ENCODE data around the gene SLC35B2.

SLC35B2 gene, protein sequence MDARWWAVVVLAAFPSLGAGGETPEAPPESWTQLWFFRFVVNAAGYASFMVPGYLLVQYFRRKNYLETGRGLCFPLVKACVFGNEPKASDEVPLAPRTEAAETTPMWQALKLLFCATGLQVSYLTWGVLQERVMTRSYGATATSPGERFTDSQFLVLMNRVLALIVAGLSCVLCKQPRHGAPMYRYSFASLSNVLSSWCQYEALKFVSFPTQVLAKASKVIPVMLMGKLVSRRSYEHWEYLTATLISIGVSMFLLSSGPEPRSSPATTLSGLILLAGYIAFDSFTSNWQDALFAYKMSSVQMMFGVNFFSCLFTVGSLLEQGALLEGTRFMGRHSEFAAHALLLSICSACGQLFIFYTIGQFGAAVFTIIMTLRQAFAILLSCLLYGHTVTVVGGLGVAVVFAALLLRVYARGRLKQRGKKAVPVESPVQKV

GRCh38 chr6:44257025-44257752 lies at the start of gene SLC35B2:
TSS of gene SLC35B2 (minus strand) at chr6:44257528. CDS start at chr6:44257410, 118 bp downstream.
- DNase-seq (ENCODE audit: low read depth in 2 of 2, low spot score in 1 of 2): peak in 1 of 2 donors; percentile 42

DNA sequence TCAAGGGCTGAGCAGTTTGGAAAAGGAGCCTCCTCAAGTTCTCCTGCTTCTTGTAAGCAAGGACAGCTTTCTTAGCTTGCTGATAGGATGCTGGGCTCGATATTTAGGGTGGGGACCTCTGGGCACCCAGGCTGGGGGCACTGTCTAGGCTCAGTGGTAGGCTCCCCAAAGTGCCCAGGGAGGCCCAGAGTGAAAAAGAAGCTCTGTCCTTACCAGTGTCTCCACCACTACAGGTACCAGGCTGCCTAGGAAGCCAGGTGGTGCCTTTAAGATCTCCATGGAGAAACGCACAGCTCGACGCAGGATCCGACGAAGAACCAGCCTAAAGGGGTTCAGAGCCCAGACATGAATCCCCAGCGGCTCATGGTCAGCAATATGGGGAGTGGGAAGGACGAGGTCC lies 49.4 kb upstream of the SLC35B2 start:
- DNase-seq (ENCODE audit: low read depth in 2 of 2, low spot score in 1 of 2): no peak

DNA sequence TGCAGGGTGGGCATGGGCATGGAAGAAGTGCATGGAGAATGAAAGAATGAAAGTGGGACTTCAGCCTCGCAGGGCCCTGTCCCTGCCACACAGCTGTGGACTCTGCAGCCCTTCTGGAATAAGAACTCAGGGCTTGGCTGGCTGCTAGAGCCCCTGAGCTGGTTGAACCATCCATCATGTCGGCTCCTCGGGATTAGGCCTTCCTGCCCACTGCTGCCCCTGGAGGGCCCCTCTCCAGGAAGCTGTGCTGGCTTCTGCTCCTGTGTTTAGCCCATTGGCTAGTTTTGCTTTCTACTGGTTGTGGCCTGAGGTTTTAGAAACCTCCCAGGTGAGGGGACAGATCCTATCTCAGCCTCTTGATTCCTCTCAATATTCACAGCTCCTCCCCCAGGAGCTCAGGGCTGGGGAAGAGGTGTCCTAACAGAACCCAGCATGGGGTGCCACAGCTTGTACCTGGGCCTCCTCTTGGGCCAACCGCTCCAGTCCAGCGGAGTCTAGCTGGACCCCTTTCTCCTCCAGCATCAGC lies 47.9 kb upstream of the SLC35B2 start:
- no peak for DNase-seq (ENCODE audit: low read depth in 2 of 2, low spot score in 1 of 2)

DNA sequence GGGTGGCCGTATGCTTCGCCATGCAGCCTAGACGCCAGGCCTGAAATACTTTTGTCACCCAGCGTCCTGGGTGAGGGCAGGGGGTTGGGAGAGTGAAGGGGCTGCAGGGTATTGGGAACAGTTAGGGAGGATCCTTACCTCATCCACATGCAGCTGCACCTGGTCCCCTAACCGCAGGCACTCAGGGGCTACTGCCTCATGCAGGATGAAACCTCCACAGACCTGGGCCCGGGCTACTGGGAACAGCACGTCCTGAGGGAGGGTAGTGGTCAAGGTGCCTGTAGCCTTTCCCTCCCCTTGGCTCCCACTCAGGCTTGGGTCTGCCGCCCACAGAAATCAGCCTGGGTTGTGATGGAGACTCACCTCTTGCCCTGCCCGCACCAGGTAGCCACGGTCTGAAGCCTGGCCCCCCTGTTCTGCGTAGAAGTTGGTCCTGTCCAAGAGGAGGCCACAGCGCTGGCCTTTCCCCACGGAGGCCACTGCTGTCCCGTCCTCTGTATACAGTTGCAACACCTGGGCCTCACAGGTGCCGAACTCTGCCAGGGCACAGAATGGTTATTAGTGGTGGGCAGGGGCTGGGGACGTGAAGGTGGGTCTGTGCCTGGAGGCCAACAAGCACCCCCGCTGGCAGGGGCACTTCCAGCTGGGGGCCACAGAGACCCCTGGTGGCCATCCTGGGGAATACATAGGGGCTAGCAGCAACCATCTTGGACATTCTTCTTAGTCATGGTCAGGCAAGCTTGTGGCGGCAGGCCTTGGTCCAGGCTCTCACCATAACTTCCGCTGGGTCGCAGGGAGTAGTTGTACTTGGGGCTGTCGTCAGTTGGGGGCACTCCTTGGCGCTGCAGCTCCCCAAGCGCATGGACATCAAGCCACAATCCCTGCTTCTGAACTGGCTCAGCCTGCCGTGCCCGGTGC lies 47.2 kb upstream of the SLC35B2 start:
- peak in 1 of 2 donors; percentile 12 for DNase-seq (ENCODE audit: low read depth in 2 of 2, low spot score in 1 of 2)

- no peak for DNase-seq (ENCODE audit: low read depth in 2 of 2, low spot score in 1 of 2)
These were observed 46.5 kb upstream of the SLC35B2 start for GRCh38 chr6:44303842-44304241.

DNA sequence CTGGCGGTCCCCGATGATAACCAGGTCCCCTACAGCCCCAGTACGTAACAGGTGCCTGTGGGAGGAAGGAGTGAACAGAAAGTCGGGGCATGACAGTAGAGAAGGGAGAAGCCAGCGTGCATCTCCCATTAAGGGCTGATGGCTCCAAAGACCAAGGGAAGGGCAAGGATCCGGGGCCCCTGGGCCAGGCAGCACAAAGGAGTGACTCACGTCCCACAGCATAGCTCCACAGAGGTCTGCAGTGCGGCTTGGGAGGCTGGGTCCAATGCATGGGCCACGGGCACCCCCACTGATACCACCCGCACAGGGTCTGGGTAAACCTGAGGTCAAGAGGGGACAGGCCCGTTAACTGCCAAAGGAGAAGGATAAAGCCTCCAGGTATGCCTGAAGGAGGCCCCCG lies 45.5 kb upstream of the SLC35B2 start:
- DNase-seq (ENCODE audit: low read depth in 2 of 2, low spot score in 1 of 2): no peak

GRCh38 chr6:44301782-44302564 lies 44.6 kb upstream of the SLC35B2 start:
- DNase-seq (ENCODE audit: low read depth in 2 of 2, low spot score in 1 of 2): no peak

GRCh38 chr6:44301106-44301505 lies 43.8 kb upstream of the SLC35B2 start:
- no peak for DNase-seq (ENCODE audit: low read depth in 2 of 2, low spot score in 1 of 2)

- no peak for DNase-seq (ENCODE audit: low read depth in 2 of 2, low spot score in 1 of 2)
These were observed 43.0 kb upstream of the SLC35B2 start for GRCh38 chr6:44300292-44300823.

DNA sequence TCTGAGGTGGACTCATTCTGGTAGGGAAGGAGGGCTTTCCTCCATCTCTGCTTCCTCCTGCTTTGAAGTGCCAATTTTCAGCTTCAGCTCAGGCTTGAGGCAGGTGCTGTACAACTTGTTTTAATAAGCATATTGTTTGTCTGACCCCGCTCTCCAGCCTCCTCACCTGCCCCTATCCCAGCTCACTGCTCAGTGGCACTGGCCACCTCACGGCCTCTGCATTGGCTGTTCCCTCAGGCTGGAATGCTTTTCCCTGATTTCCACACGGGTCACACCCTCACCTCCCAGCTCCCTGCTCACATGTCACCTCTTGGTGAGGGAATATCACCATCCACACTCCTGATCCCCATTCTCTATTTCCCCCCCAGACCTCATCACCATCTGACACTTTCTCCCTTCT lies 41.5 kb upstream of the SLC35B2 start:
- DNase-seq (ENCODE audit: low read depth in 2 of 2, low spot score in 1 of 2): no peak

DNA sequence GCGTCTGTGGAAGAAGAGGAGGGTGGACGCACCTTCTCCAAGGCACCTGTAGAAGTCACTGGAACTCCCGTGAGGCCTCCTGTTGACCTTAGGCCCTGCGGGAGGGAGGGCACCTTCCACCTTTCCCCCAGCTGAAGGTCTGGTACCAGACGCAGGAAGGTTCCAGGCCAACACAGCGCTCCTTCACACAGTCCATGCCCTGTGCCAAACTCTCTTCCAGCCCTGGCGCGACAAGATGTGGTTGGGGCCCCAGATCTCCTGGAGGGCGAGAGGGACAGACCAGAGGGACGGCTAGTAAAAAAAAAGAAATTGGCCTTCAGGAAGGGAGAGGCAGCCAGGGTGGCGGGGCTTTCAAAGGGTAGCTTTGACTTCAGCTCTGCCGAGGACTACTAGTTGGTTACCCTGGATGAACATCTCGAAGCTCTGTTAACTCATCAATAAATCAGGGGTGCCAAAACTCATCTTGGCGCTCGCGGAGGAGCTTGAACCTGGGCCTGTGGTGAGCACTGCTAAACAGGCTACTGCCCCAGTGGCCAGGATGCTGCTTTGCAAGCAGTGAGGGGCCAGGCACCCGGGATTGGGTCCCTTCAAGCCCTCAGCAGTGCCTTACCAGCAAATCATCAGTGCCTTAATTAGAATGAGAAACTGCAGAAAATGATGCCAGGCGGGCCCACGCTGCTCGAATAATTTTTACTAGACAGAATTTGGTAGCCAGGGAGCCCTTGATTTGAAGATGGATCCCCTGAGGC lies 40.9 kb upstream of the SLC35B2 start:
- DNase-seq (ENCODE audit: low read depth in 2 of 2, low spot score in 1 of 2): no peak

DNA sequence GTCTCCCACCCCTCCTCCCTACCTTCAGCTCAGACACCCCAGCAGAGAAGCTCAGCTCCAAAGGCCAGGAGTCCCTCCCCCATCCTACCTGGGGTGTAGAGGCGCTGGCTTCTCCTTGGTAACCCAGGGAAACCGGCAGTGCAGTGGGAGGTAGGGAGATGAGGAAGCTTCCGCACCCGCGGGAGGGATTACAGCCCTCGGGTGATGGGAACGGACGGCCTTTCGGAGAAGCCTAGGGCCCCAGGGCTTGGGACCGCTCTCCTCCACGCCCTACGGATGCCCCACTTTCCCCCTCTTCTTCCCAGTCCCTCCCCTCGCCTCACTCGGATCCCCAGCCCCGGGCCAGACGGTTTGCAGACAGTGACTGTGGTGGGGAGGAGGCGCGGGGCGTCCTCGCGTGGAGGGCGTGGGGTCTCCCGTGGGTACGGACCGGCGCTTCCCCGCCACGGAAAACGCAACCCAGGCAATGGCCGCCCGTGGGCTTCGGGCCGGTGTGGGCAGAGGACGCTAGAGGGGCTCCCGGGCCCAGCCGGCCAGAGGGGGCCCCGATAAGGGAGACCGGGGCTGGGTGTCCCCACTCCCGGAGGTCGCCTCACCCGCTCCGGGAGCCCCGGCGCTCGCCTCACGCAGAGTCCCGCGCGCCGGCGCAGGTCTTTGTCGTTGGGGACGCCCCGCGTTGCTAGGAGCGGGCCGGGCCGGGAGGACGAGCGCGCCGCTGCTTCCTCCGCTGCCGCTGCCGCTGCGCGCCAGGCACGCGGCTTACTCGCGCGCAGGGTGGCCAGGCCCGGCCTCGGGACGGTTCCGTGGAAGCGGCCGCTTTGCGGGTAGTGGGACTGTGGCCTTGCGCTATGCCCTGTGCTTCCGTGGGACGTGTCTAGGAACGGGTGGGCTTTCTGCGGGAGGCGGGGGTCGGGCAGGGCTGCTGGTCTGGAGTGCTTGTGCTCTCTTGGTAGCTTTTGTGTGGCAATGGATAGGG lies 40.0 kb upstream of the SLC35B2 start:
- no peak for DNase-seq (ENCODE audit: low read depth in 2 of 2, low spot score in 1 of 2)

DNA sequence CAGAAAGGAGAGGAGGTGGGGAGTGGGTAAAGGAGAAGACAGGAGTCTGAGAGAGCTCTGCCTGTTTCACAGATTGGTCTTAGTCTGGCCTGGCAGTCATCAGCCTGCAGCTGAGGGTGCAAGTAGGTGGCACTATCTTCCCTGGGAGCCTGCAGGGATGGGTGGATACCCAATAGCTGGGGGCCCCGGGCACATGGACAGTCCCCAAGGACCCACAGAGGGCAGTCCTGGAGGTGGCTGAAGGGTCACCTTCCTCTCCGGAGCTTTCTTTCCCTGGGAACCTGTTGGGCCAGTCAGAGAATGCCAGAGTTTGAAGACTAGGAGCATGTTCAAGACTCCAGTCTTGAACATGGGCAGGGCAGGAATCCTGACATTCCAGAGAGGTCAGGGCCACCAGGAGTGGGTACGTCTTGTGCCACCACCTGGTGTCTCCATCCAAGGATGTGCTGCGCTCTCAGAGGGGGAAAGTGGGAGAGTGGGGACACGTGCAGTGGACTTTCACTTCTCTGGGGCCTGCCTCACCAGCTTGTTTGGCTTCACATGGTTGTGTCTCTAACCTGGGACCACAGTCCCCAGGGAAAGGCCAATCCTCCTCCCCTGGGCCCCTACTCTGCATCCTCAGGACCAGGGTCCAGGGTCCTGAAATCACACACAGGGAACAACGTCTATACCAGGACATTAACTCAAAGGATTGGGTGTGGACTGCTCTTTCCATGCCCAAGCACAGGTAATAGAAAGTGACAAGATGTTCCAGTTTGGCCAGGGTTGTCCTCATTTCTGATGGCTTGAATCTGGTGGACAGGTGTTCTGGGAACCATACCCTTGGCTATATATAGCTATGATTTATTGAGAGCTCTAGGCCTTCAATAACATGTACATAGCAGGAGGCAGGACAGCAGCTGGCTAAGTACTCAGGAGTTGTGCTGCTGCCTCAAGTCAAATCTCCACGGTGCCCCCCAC lies 37.8 kb upstream of the SLC35B2 start:
- DNase-seq (ENCODE audit: low read depth in 2 of 2, low spot score in 1 of 2): no peak

- no peak for DNase-seq (ENCODE audit: low read depth in 2 of 2, low spot score in 1 of 2)
These were observed 35.5 kb upstream of the SLC35B2 start for GRCh38 chr6:44292661-44293365.

DNA sequence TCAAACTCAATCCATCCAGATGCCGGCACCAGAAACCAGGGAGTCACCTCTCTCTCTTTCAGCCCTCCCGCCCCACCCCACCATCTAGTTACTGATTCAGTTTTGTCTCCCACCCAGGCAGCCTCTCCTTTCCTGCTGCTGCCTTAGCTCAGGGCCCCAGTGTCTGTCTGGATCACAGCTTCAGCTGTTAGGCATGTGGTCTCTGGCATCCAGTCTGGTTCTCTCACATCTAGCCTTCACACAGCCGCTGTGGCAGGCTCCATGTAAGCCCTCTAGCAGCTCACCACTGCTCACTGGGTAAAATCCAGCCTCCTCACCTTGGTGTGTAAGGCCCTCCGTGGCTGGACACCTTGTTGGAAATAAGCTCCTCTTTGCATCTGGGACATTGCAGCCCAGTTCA lies 34.5 kb upstream of the SLC35B2 start:
- DNase-seq (ENCODE audit: low read depth in 2 of 2, low spot score in 1 of 2): no peak

GRCh38 chr6:44289726-44290260 lies 32.5 kb upstream of the SLC35B2 start:
- no peak for DNase-seq (ENCODE audit: low read depth in 2 of 2, low spot score in 1 of 2)

All from stimulated activated CD8-positive, alpha-beta memory T cell treated with anti-CD3 and anti-CD28 coated beads, Interleukin-4, amount 100 ng/mL, for 1 hour (primary cell).